SK-N-SH (cell line): Measurements from ENCODE around the gene HDHD5. TPM values are rescaled to one million over a fixed set of nuclear protein-coding genes. Genes with fewer than 3 reads are reported as not detected.

Experiments used
- CTCF ChIA-PET: fragments of 300-600, 350-600 bp; formaldehyde crosslinking; extraction: SDS; loops from one replicate; lab custom pipeline; 2021; lab: Yijun Ruan, JAX
- POLR2A ChIA-PET: fragments of 350-600 bp; sonication (Branson Sonifier 250); formaldehyde crosslinking; extraction: SDS; loops from one replicate; lab custom pipeline; 2020; ENCODE audit warnings: antibody characterized with exemption, inconsistent platforms; lab: Yijun Ruan, JAX
- DNase-seq: peaks from one replicate; pipeline ENCODE4 v3.0.0; 2012
- H2AFZ ChIP-seq: fragments of 200-600 bp; sonication (generic); 2 replicates; pipeline ENCODE4 v1.8.1; 2016; ENCODE audit warnings: antibody characterized with exemption, mild to moderate bottlenecking, low read depth
- H3F3A ChIP-seq: fragments of 200-600 bp; sonication (generic); replicated peaks from 2 replicates; pipeline ENCODE3; 2016; ENCODE audit warnings: antibody characterized with exemption, mild to moderate bottlenecking; ENCODE audit not compliant: insufficient read depth
- H3K27ac ChIP-seq, 2 experiments: fragments of 200-500 bp in 1 of 2; fragments of 200-600 bp in 1 of 2; sonication (Bioruptor generic) in 1 of 2; sonication (generic), shearing (Covaris generic) in 1 of 2; 2 replicates each; pipeline versions ENCODE4 v1.5.1 to v1.6.1; 2014 to 2016; ENCODE audit warnings: low read depth in 2 of 2, inconsistent platforms in 1 of 2, low read length in 1 of 2, mild to moderate bottlenecking in 1 of 2, mixed read lengths in 1 of 2
- H3K27me3 ChIP-seq: fragments of 200-600 bp; sonication (generic), shearing (Covaris generic); 2 replicates; pipeline ENCODE4 v1.6.1; 2016; ENCODE audit warnings: mixed run types; ENCODE audit not compliant: insufficient read depth
- H3K36me3 ChIP-seq, 2 experiments: fragments of 200-500 bp in 1 of 2; fragments of 200-600 bp in 1 of 2; sonication (Bioruptor generic) in 1 of 2; sonication (generic) in 1 of 2; replicated peaks in 1 of 2; 2 replicates each; pipeline versions ENCODE3 to v1.5.1; 2014 to 2016; ENCODE audit warnings: low read length in 1 of 2, mild to moderate bottlenecking in 1 of 2; ENCODE audit not compliant: insufficient read depth in 2 of 2, control insufficient read depth in 1 of 2
- H3K4me1 ChIP-seq, 2 experiments: fragments of 200-500 bp in 1 of 2; fragments of 200-600 bp in 1 of 2; sonication (Bioruptor generic) in 1 of 2; sonication (generic), shearing (Covaris generic) in 1 of 2; 2 replicates each; pipeline versions ENCODE4 v1.5.1 to v1.6.1; 2014 to 2016; ENCODE audit warnings: low read depth in 1 of 2, low read length in 1 of 2, mixed run types in 1 of 2; ENCODE audit not compliant: insufficient read depth in 2 of 2, control insufficient read depth in 1 of 2
- H3K4me2 ChIP-seq: fragments of 200-600 bp; sonication (generic), shearing (Covaris generic); 2 replicates; pipeline ENCODE4 v1.6.1; 2017; ENCODE audit warnings: mixed run types
- H3K4me3 ChIP-seq, 2 experiments: fragments of 200-500 bp in 1 of 2; fragments of 200-600 bp in 1 of 2; sonication (Bioruptor generic) in 1 of 2; sonication (generic), shearing (Covaris generic) in 1 of 2; 2 replicates each; pipeline versions ENCODE4 v1.5.1 to v1.8.1; 2014 to 2016; ENCODE audit warnings: low read depth in 2 of 2, inconsistent platforms in 1 of 2, low read length in 1 of 2, mild to moderate bottlenecking in 1 of 2, mixed read lengths in 1 of 2, moderate library complexity in 1 of 2
- H3K79me2 ChIP-seq: fragments of 200-600 bp; sonication (generic); 2 replicates; pipeline ENCODE4 v1.8.1; 2017; ENCODE audit warnings: mild to moderate bottlenecking; ENCODE audit not compliant: insufficient read depth
- H3K9ac ChIP-seq: fragments of 200-600 bp; sonication (generic); 2 replicates; pipeline ENCODE4 v1.6.1; 2017; ENCODE audit warnings: mixed run types
- H3K9me2 ChIP-seq: fragments of 200-600 bp; sonication (generic); 2 replicates; pipeline ENCODE4 v1.6.1; 2017; ENCODE audit warnings: mixed run types
- H3K9me3 ChIP-seq: fragments of 200-600 bp; sonication (generic); 2 replicates; pipeline ENCODE4 v1.6.1; 2017; ENCODE audit warnings: mixed run types, mild to moderate bottlenecking, moderate library complexity
- H4K20me1 ChIP-seq: fragments of 200-600 bp; sonication (generic); 2 replicates; pipeline ENCODE4 v1.6.1; 2017; ENCODE audit warnings: mild to moderate bottlenecking, mixed run types; ENCODE audit not compliant: insufficient read depth
- CHD2 ChIP-seq: fragments of 150-350 bp; IDR thresholded peaks from 2 replicates; pipeline ENCODE4 v1.6.1; 2018; ENCODE audit warnings: low read length; ENCODE audit not compliant: partially characterized antibody
- CTCF ChIP-seq: fragments of 200-600 bp; sonication (generic); IDR thresholded peaks from 2 replicates; pipeline ENCODE4 v1.6.1; 2017; ENCODE audit warnings: antibody characterized with exemption, mild to moderate bottlenecking, moderate library complexity
- FOSL2 ChIP-seq: IDR thresholded peaks from 2 replicates; pipeline ENCODE4 v1.4.0; 2012; ENCODE audit warnings: low read depth, mild to moderate bottlenecking, moderate library complexity, borderline replicate concordance
- GATA2 ChIP-seq: sonication (generic); formaldehyde crosslinking; IDR thresholded peaks from 2 replicates; pipeline ENCODE4 v1.5.0; 2020; ENCODE audit warnings: mild to moderate bottlenecking, missing genetic modification reagents
- IRF3 ChIP-seq: fragments of 150-350 bp; IDR thresholded peaks from 2 replicates; pipeline ENCODE4 v1.6.1; 2016; ENCODE audit warnings: mild to moderate bottlenecking, low read depth, low read length
- MAX ChIP-seq: IDR thresholded peaks from 2 replicates; pipeline ENCODE4 v1.4.0; 2012; ENCODE audit warnings: low read depth
- POLR2AphosphoS5 ChIP-seq: IDR thresholded peaks from 2 replicates; pipeline ENCODE4 v1.6.1; 2012; ENCODE audit warnings: low read depth, low read length
- RCOR1 ChIP-seq: fragments of 150-350 bp; IDR thresholded peaks from 2 replicates; pipeline ENCODE4 v1.6.1; 2017; ENCODE audit warnings: antibody characterized with exemption, low read length
- REST ChIP-seq: IDR thresholded peaks from 2 replicates; pipeline ENCODE4 v1.6.1; 2012; ENCODE audit warnings: mild to moderate bottlenecking, low read depth, low read length, moderate library complexity
- RFX5 ChIP-seq: IDR thresholded peaks from 2 replicates; pipeline ENCODE4 v1.6.1; 2012; ENCODE audit warnings: mild to moderate bottlenecking, improper control_type of control experiment, low read length
- SIN3A ChIP-seq: IDR thresholded peaks from 2 replicates; pipeline ENCODE4 v1.6.1; 2012; ENCODE audit warnings: low read depth, mild to moderate bottlenecking, low read length, moderate library complexity, borderline replicate concordance
- TEAD4 ChIP-seq: IDR thresholded peaks from 2 replicates; pipeline ENCODE4 v1.4.0; 2012; ENCODE audit warnings: mild to moderate bottlenecking, borderline replicate concordance; ENCODE audit not compliant: insufficient read depth
- USF1 ChIP-seq: IDR thresholded peaks from 2 replicates; pipeline ENCODE4 v1.4.0; 2012; ENCODE audit warnings: low read depth, borderline replicate concordance
- YY1 ChIP-seq: IDR thresholded peaks from 2 replicates; pipeline ENCODE4 v1.4.0; 2012; ENCODE audit warnings: low read depth, mild to moderate bottlenecking
- WGBS: methylation state at CpG from one replicate; pipeline ENCODE4 v1.1.6; 2017; ENCODE audit warnings: low lambda C conversion rate; 5-methylcytosine and 5-hydroxymethylcytosine counted together
- polyA plus RNA-seq, 3 experiments: library from polyadenylated mRNA; depleted of rRNA; stranded (reverse); fragments of >200 nt; gene quantifications; 2 replicates each; pipeline ENCODE4 v1.2.3, GENCODE V29; 2012

Gene HDHD5
- polyA plus RNA-seq, 1 of the 3 experiments (the other 2 are of a cell fraction) = 43.3 TPM

- H4K20me1 ChIP-seq = no peaks in the 10 kb centered on the region
- H3K4me3 ChIP-seq = no peak overlapping the region
- no peaks in the 10 kb centered on the region for H3K27me3 ChIP-seq
- no peaks in the 10 kb centered on the region for H3K79me2 ChIP-seq
- no peaks in the 10 kb centered on the region for H3K9me2 ChIP-seq
- no peak for DNase-seq
- no peaks in the 10 kb centered on the region for H3K4me1 ChIP-seq
- no peak overlapping the region for H3K4me2 ChIP-seq
- POLR2A ChIA-PET = no interaction called here
- no peak overlapping the region for H3K27ac ChIP-seq
- H3F3A ChIP-seq = no peaks in the 10 kb centered on the region
- H2AFZ ChIP-seq = no peak overlapping the region
- H3K9me3 ChIP-seq = no peaks in the 10 kb centered on the region
- H3K9ac ChIP-seq = no peak overlapping the region
- 53% methylated on average over 15 of the region's 16 CpGs for WGBS
- TF ChIP-seq RFX5 = no peak
- no peak for TF ChIP-seq IRF3
- TF ChIP-seq CHD2 = no peak
- no peak for TF ChIP-seq GATA2 (CRISPR knock-in tag)
- TF ChIP-seq YY1 = no peak
- no peak for TF ChIP-seq MAX
- TF ChIP-seq TEAD4 = no peak
- no peak for TF ChIP-seq POLR2AphosphoS5
- TF ChIP-seq USF1 = no peak
- TF ChIP-seq CTCF = no peak
- TF ChIP-seq RCOR1 = no peak
- no peak for TF ChIP-seq FOSL2
- no peak for TF ChIP-seq SIN3A
- TF ChIP-seq REST = no peak
- TF ChIP-seq, all 33 proteins: peak for 0
- H3K36me3 ChIP-seq = no peaks in the 10 kb centered on the region
- CTCF ChIA-PET = interaction anchor here (1.2 to 1.6 kb wide), 4 partner anchors 11 to 407 kb away, joined by 3 to 5 read pairs (median 4); partner anchors contain the start of gene TMEM121B
These were observed 49.1 kb downstream of the HDHD5 start for GRCh38 chr22:17109976-17110375.
